Smooth muscle cell (in vitro differentiated cells): ENCODE data around the gene ADRA2A. TPM values are rescaled to one million over a fixed set of nuclear protein-coding genes. Genes with fewer than 3 reads are reported as not detected.

Experiments
- DNase-seq: peaks from one replicate; lab custom pipeline; 2025; ENCODE audit not compliant: unreplicated experiment; lab: John Stamatoyannopoulos, UW
- H2AFZ ChIP-seq: fragments of 200-600 bp; sonication (generic); 2 replicates; pipeline ENCODE4 v1.6.0; 2016; ENCODE audit warnings: antibody characterized with exemption, low read depth, mild to moderate bottlenecking
- H3F3A ChIP-seq: fragments of 200-600 bp; sonication (generic); 2 replicates; pipeline ENCODE4 v1.6.0; 2017; ENCODE audit warnings: antibody characterized with exemption, low read depth
- H3K27ac ChIP-seq: fragments of 200-600 bp; sonication (generic); 2 replicates; pipeline ENCODE4 v1.5.1; 2016; ENCODE audit warnings: low read depth, mild to moderate bottlenecking
- H3K27me3 ChIP-seq: fragments of 200-600 bp; sonication (generic); 2 replicates; pipeline ENCODE4 v1.6.1; 2016; ENCODE audit warnings: low read depth, mild to moderate bottlenecking
- H3K36me3 ChIP-seq: fragments of 200-600 bp; sonication (generic); 2 replicates; pipeline ENCODE4 v1.5.1; 2016; ENCODE audit warnings: low read depth
- H3K4me1 ChIP-seq: fragments of 200-600 bp; sonication (generic); 2 replicates; pipeline ENCODE4 v1.5.1; 2016; ENCODE audit warnings: low read depth
- H3K4me2 ChIP-seq: fragments of 200-600 bp; sonication (generic); 2 replicates; pipeline ENCODE4 v1.6.0; 2016; ENCODE audit warnings: mild to moderate bottlenecking
- H3K4me3 ChIP-seq: fragments of 200-600 bp; sonication (generic); 2 replicates; pipeline ENCODE4 v1.5.1; 2016; ENCODE audit warnings: mild to moderate bottlenecking
- H3K79me2 ChIP-seq: fragments of 200-600 bp; sonication (generic); 2 replicates; pipeline ENCODE4 v1.6.0; 2016; ENCODE audit warnings: low read depth, mild to moderate bottlenecking
- H3K9ac ChIP-seq: fragments of 200-600 bp; sonication (generic); 2 replicates; pipeline ENCODE4 v1.6.0; 2016; ENCODE audit warnings: low read depth
- H3K9me3 ChIP-seq: fragments of 200-600 bp; sonication (generic); replicated peaks from 2 replicates; pipeline ENCODE4 v1.5.1; 2016; ENCODE audit warnings: low read depth
- H4K20me1 ChIP-seq: fragments of 200-600 bp; sonication (generic); 2 replicates; pipeline ENCODE4 v1.6.0; 2016; ENCODE audit warnings: low read depth
- WGBS: methylation state at CpG from one replicate; pipeline ENCODE4 v1.1.7; 2016; ENCODE audit warnings: low lambda C conversion rate; 5-methylcytosine and 5-hydroxymethylcytosine counted together
- polyA plus RNA-seq: library from polyadenylated mRNA; unstranded; fragments of >200 nt; fragmentation: Nextera tagmentation; extraction: Ambion mirVana; gene quantifications from 2 replicates; pipeline ENCODE4 v1.2.1, GENCODE V29; 2016
- total RNA-seq: library from RNA; depleted of rRNA; stranded (reverse); fragments of >200 nt; gene quantifications from 2 replicates; pipeline ENCODE4 v1.2.3, GENCODE V29; 2014
- TF ChIP-seq, protein P1 (sequence below): fragments of 200-600 bp; sonication (generic); IDR thresholded peaks from 2 replicates; pipeline ENCODE4 v1.5.1; 2017; ENCODE audit warnings: borderline replicate concordance, mild to moderate bottlenecking, antibody characterized with exemption; ENCODE audit not compliant: insufficient read depth, poor library complexity, severe bottlenecking

The ADRA2A gene
- total and polyA plus RNA-seq, 2 experiments from 2014 or later = 0.67 to 3.8 TPM

DNA sequence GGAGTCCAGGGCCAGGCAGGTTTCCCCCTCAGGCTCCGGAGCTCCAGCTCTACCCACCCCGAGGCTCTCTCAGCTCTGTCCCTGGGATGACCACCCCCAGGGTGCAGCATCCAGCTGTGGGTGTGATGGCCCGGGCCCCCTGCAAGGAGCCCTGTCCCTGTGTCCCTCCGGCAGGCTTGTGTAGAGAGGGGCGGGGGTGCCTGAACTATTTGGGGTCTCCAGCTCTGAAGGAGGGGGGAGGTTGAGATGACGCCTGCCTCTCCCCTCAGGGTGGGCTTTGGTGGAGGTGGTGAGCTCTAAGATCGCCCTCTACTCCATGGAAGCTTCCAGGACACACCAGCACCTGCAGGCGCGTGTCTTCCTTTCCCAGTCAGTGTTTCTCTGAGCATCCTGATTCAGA, 39.4 kb downstream of the ADRA2A start:
- no peaks in the 10 kb centered on the region for H3K4me1 ChIP-seq
- H3F3A ChIP-seq = no peaks in the 10 kb centered on the region
- TF ChIP-seq, protein P1, sequence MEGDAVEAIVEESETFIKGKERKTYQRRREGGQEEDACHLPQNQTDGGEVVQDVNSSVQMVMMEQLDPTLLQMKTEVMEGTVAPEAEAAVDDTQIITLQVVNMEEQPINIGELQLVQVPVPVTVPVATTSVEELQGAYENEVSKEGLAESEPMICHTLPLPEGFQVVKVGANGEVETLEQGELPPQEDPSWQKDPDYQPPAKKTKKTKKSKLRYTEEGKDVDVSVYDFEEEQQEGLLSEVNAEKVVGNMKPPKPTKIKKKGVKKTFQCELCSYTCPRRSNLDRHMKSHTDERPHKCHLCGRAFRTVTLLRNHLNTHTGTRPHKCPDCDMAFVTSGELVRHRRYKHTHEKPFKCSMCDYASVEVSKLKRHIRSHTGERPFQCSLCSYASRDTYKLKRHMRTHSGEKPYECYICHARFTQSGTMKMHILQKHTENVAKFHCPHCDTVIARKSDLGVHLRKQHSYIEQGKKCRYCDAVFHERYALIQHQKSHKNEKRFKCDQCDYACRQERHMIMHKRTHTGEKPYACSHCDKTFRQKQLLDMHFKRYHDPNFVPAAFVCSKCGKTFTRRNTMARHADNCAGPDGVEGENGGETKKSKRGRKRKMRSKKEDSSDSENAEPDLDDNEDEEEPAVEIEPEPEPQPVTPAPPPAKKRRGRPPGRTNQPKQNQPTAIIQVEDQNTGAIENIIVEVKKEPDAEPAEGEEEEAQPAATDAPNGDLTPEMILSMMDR = no peak
- no peaks in the 10 kb centered on the region for H3K9me3 ChIP-seq
- WGBS = 86% methylated on average over 9 of the region's 9 CpGs
- H3K79me2 ChIP-seq = no peaks in the 10 kb centered on the region
- no peaks in the 10 kb centered on the region for H3K27me3 ChIP-seq
- H3K9ac ChIP-seq = no peak overlapping the region
- no peak overlapping the region for H3K27ac ChIP-seq
- no peak overlapping the region for H2AFZ ChIP-seq
- no peaks in the 10 kb centered on the region for H4K20me1 ChIP-seq
- no peak overlapping the region for H3K4me2 ChIP-seq
- no peak for DNase-seq
- no peaks in the 10 kb centered on the region for H3K36me3 ChIP-seq
- no peak overlapping the region for H3K4me3 ChIP-seq

DNA sequence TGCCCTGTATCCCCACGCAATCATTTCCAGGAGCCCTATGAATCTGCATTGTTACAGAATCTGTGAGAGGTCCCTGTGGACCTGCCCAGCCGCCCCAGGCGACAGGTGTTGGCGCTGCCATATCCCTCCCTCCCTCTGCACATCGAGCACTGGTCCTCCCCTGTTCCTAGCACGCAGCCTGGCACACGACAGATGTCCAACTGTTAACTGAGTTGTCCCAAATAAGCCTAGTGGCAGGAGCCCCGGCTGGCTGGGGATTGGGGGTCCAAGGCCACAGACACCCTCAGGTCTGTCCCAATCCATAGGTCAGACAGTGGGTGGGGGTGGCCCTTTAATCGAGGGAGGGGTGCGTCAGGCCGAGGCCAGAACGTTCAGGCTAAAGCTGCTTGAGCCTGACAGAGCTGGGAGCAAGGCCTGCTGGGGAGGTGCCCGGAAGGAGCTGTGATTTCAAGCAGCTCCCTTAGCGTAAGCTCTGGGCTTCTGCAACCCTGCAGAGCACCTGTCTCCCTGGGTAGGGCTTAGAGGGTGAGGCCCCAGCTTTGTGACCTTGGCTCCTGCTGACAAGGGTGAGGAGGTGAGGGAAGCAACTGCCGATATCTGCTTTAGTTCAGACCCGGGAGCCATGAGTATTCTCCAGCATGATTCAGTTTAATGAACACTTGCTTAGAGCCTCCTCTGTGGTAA, 40.1 kb downstream of the ADRA2A start:
- Histone ChIP-seq H3K9ac (no peak overlapping the region), H3K4me3 (no peak overlapping the region), H3K9me3 (no peaks in the 10 kb centered on the region), H3K79me2 (no peaks in the 10 kb centered on the region), H3K27me3 (peaks cover 4% of the 10 kb centered on the region), H3K27ac (no peak overlapping the region), H3K4me1 (no peaks in the 10 kb centered on the region), H3K36me3 (no peaks in the 10 kb centered on the region), H3K4me2 (no peak overlapping the region), H3F3A (no peaks in the 10 kb centered on the region), H2AFZ (no peak overlapping the region), H4K20me1 (no peaks in the 10 kb centered on the region)
- WGBS = 93% methylated on average over 16 of the region's 16 CpGs
- TF ChIP-seq, protein P1 = no peak
- DNase-seq = no peak

DNA sequence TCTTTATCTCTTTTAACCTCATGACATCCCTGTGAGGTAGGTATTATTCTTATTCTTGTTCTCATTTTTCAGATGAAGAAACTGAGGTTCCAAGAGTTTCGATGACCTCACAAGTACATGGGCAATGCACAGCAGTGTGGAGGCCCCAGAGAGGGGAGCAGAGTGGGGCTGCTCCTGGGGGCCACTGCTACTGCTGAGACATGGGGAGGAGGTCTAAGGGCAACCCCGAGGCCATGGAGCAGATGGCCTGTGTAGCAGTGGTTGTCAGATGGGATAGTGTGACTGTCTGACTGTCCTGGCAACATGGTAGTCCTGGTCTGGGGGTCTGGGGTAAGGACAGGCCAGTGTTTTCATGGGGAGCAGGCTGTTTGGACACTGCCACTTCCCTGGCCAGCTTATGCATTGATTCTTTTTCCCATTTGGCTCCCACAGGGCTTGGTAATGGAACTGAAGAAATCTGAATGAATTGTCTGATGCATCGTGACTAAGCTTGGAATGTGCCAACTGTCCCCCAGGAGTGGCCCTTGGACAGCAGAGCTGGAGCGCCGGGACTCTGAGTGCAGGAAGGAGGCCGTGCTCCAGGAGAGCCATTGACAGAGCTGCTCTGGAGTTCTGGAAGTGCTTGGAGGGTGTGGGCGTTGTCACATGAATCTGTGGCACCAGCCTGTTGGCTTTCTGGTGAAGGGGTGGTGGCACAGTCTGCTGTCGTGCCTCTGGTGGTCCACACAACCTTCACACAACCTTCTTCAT, 40.9 kb downstream of the ADRA2A start:
- no peak overlapping the region for H3K4me3 ChIP-seq
- TF ChIP-seq, protein P1 = no peak
- no peak overlapping the region for H3K4me2 ChIP-seq
- no peaks in the 10 kb centered on the region for H3K36me3 ChIP-seq
- H3K27ac ChIP-seq = no peak overlapping the region
- H4K20me1 ChIP-seq = no peaks in the 10 kb centered on the region
- 88% methylated on average over 8 of the region's 8 CpGs for WGBS
- H3K9ac ChIP-seq = no peak overlapping the region
- H3K79me2 ChIP-seq = no peaks in the 10 kb centered on the region
- H2AFZ ChIP-seq = no peak overlapping the region
- no peak for DNase-seq
- H3F3A ChIP-seq = no peaks in the 10 kb centered on the region
- H3K27me3 ChIP-seq = peaks cover 11% of the 10 kb centered on the region
- H3K9me3 ChIP-seq = no peaks in the 10 kb centered on the region
- H3K4me1 ChIP-seq = no peaks in the 10 kb centered on the region

DNA sequence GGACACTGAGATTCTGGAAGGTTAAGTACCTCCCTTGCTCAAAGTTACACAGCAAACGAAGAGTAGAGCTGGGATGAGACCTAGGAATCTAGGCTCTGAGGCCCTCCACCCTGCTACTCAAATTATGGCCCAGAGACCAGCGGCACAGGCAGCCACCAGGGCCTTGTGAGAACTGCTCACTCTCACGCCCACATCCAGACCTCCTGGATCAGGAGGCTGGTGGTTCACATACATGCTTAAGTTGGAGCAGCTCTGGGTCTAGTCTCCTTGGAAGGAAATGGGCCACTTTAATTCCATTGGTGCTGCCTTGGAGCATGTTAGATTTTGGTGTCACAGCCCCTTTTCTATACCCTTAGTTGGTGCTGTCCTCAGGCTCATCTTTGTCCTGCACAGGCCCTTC, 41.9 kb downstream of the ADRA2A start:
- no peaks in the 10 kb centered on the region for H3F3A ChIP-seq
- H3K9ac ChIP-seq = no peak overlapping the region
- H4K20me1 ChIP-seq = no peaks in the 10 kb centered on the region
- H3K79me2 ChIP-seq = no peaks in the 10 kb centered on the region
- no peak overlapping the region for H3K4me2 ChIP-seq
- TF ChIP-seq, protein P1 = no peak
- H3K27me3 ChIP-seq = peaks cover 15% of the 10 kb centered on the region
- WGBS = 83% methylated on average over 3 of the region's 3 CpGs
- no peak overlapping the region for H3K4me3 ChIP-seq
- no peaks in the 10 kb centered on the region for H3K36me3 ChIP-seq
- DNase-seq = no peak
- no peak overlapping the region for H2AFZ ChIP-seq
- no peak overlapping the region for H3K27ac ChIP-seq
- H3K4me1 ChIP-seq = no peaks in the 10 kb centered on the region
- H3K9me3 ChIP-seq = no peaks in the 10 kb centered on the region
